K562 (cell line): Measurements from ENCODE around the gene ITPK1. TPM values are rescaled to one million over a fixed set of nuclear protein-coding genes. Genes with fewer than 3 reads are reported as not detected.

Experiments
- ATAC-seq: fragments of 200-7000 bp; cut with Tn5 transposase; 3 replicates; pipeline ENCODE4 v1.9.1; 2020; ENCODE audit warnings: moderate library complexity
- BruUV-seq: library from RNA; stranded (reverse); fragments of 400-500 nt; replicated peaks from 2 replicates; lab custom pipeline; 2021; lab: Mats Ljungman, UMichigan
- CTCF ChIA-PET: fragments of 300-600 bp; formaldehyde crosslinking; extraction: SDS; loops from one replicate; lab custom pipeline; 2021; ENCODE audit warnings: low intra/inter-chr PET ratio; lab: Yijun Ruan, JAX
- POLR2A ChIA-PET: fragments of 300-600, 350-650 bp; sonication (Branson Sonifier 250); formaldehyde crosslinking; extraction: SDS; loops from one replicate; lab custom pipeline; 2021; ENCODE audit warnings: antibody characterized with exemption, inconsistent platforms; lab: Yijun Ruan, JAX
- DNase-seq, 4 experiments: peaks; one replicate each; pipeline versions ENCODE4 v3.0.0 to v3.0.0-alpha.2; 2011 to 2018; ENCODE audit warnings: low spot score in 3 of 4, mixed read lengths in 3 of 4; ENCODE audit errors: extremely low read depth in 1 of 4
- FAIRE-seq: peaks from 2 replicates; lab custom pipeline; 2011; peaks lifted over from hg19 to GRCh38; lab: Jason Lieb, UNC
- H2AFZ ChIP-seq: 2 replicates; pipeline ENCODE4 v1.6.0; 2011; ENCODE audit warnings: low read depth, low read length, control low read depth, inconsistent platforms
- H3K27ac ChIP-seq: fragments of 200-600 bp; 3 replicates; pipeline ENCODE4 v1.8.0; 2011; ENCODE audit warnings: low read depth, mild to moderate bottlenecking, control low read depth, inconsistent platforms, low read length, moderate library complexity, mixed read lengths; ENCODE audit errors: extremely low read depth
- H3K27me3 ChIP-seq, 2 experiments: fragments of 300-600 bp in 1 of 2; 2 replicates in 1 of 2; 3 replicates in 1 of 2; pipeline versions ENCODE4 v1.6.0 to v1.8.0; 2011; ENCODE audit warnings: inconsistent platforms in 2 of 2, low read length in 2 of 2, mild to moderate bottlenecking in 1 of 2, mixed read lengths in 1 of 2, moderate library complexity in 1 of 2; ENCODE audit not compliant: control insufficient read depth in 2 of 2, insufficient read depth in 2 of 2
- H3K36me3 ChIP-seq: fragments of 300-600 bp; 3 replicates; pipeline ENCODE4 v1.8.0; 2011; ENCODE audit warnings: mild to moderate bottlenecking, low read length, inconsistent platforms; ENCODE audit not compliant: control insufficient read depth, insufficient read depth
- H3K4me1 ChIP-seq, 2 experiments: fragments of 200-600 bp in 1 of 2; replicated peaks in 1 of 2; 2 replicates in 1 of 2; 3 replicates in 1 of 2; pipeline versions ENCODE4 v1.5.1 to v1.8.0; 2011; ENCODE audit warnings: inconsistent platforms in 2 of 2, low read length in 2 of 2, mild to moderate bottlenecking in 1 of 2, mixed read lengths in 1 of 2, moderate library complexity in 1 of 2; ENCODE audit not compliant: control insufficient read depth in 2 of 2, insufficient read depth in 2 of 2
- H3K4me2 ChIP-seq: 2 replicates; pipeline ENCODE4 v1.6.1; 2011; ENCODE audit warnings: low read length, control low read depth, inconsistent platforms, mixed read lengths; ENCODE audit not compliant: insufficient read depth
- H3K4me3 ChIP-seq: fragments of 200-600 bp; sonication (generic), shearing (Covaris generic); 2 replicates; pipeline ENCODE4 v1.5.1; 2016; ENCODE audit warnings: control low read depth, inconsistent platforms
- H3K79me2 ChIP-seq: fragments of 200-600 bp; 3 replicates; pipeline ENCODE4 v1.8.0; 2011; ENCODE audit warnings: low read length, inconsistent platforms; ENCODE audit not compliant: control insufficient read depth, insufficient read depth
- H3K9ac ChIP-seq, 2 experiments: 2 replicates each; pipeline versions ENCODE4 v1.6.0 to v1.6.1; 2011; ENCODE audit warnings: low read depth in 2 of 2, low read length in 2 of 2, control low read depth in 1 of 2, inconsistent platforms in 1 of 2, mild to moderate bottlenecking in 1 of 2, mixed read lengths in 1 of 2; ENCODE audit not compliant: insufficient read depth in 1 of 2
- H3K9me1 ChIP-seq: one replicate; pipeline ENCODE4 v1.6.0; 2011; ENCODE audit warnings: inconsistent platforms, mild to moderate bottlenecking, low read length, moderate library complexity; ENCODE audit not compliant: control insufficient read depth, insufficient read depth
- H3K9me3 ChIP-seq: replicated peaks from 2 replicates; pipeline ENCODE4 v1.5.1; 2011; ENCODE audit warnings: low read depth, low read length, inconsistent platforms; ENCODE audit not compliant: control insufficient read depth, insufficient read depth
- H4K20me1 ChIP-seq: replicated peaks from 2 replicates; pipeline ENCODE4 v1.6.1; 2011; ENCODE audit warnings: low read length, inconsistent platforms, mixed read lengths; ENCODE audit not compliant: control insufficient read depth, insufficient read depth
- ATF6 ChIP-seq: sonication (generic); formaldehyde crosslinking; IDR thresholded peaks from 2 replicates; pipeline ENCODE4 v1.4.0; 2020; ENCODE audit warnings: mild to moderate bottlenecking, missing genetic modification reagents
- GATAD2B ChIP-seq: fragments of 450-650 bp; IDR thresholded peaks from 2 replicates; pipeline ENCODE4 v1.6.1; 2017; ENCODE audit warnings: mild to moderate bottlenecking, borderline replicate concordance
- KLF6 ChIP-seq: fragments of 250-450 bp; sonication (Bioruptor Pico); IDR thresholded peaks from 2 replicates; pipeline ENCODE4 v1.4.0; 2020; ENCODE audit warnings: mild to moderate bottlenecking, moderate library complexity, borderline replicate concordance
- MTA2 ChIP-seq: fragments of 450-650 bp; IDR thresholded peaks from 2 replicates; pipeline ENCODE4 v1.6.1; 2016; ENCODE audit warnings: low read depth
- RFX1 ChIP-seq: fragments of 450-650 bp; IDR thresholded peaks from 2 replicates; pipeline ENCODE4 v1.6.1; 2016; ENCODE audit warnings: mild to moderate bottlenecking, moderate library complexity
- SRF ChIP-seq, 2 experiments: fragments of 250-450, 450-650 bp in 1 of 2; sonication (Bioruptor Pico) in 1 of 2; sonication (generic) in 1 of 2; formaldehyde crosslinking; IDR thresholded peaks; 2 replicates each; pipeline versions ENCODE4 v1.5.0 to v1.5.1; 2020 to 2022; ENCODE audit warnings: mild to moderate bottlenecking in 1 of 2, missing genetic modification reagents in 1 of 2
- ZNF512 ChIP-seq: IDR thresholded peaks from 2 replicates; pipeline ENCODE4 v1.6.1; 2016; ENCODE audit warnings: missing genetic modification characterization, missing compliant biosample characterization
- whole genome bisulfite sequencing: fragments of 100-300 bp; shearing (Covaris generic); methylation state at CpG from one replicate; pipeline ENCODE4 v1.1.6; 2016; ENCODE audit warnings: low coverage, mixed read lengths; ENCODE audit not compliant: insufficient coverage; ENCODE audit errors: missing lambda C conversion rate; 5-methylcytosine and 5-hydroxymethylcytosine counted together
- in situ Hi-C: fragments of 300-500 bp; cut with MboI; formaldehyde crosslinking; loops from 4 replicates; pipeline ENCODE4 v1.15.0; 2018; ENCODE audit warnings: inconsistent platforms, mixed read lengths
- intact Hi-C: fragments of 100-400 bp; cut with micrococcal nuclease; formaldehyde crosslinking; loops from 2 replicates; pipeline ENCODE4 v1.14.2; 2022
- polyA plus RNA-seq, 8 experiments: library from polyadenylated mRNA; depleted of rRNA in 4 of 8; stranded (reverse) in 5 of 8; unstranded in 3 of 8; fragments of >200 nt; fragmentation: Nextera tagmentation in 2 of 8; fragmentation: Illumina TruSeq in 1 of 8; extraction: Ambion mirVana in 2 of 8; extraction: Trizol in 1 of 8; gene quantifications; 2 replicates each; pipeline versions ENCODE4 v1.2.1 to v1.2.3, GENCODE V29; 2011 to 2014; ENCODE audit warnings: inconsistent platforms in 1 of 8, missing spikeins in 1 of 8
- total RNA-seq, 7 experiments: library from RNA; depleted of rRNA in 6 of 7; stranded (reverse); fragments of >200 nt in 6 of 7; fragmentation: Illumina TruSeq in 2 of 7; extraction: Trizol in 2 of 7; gene quantifications; 2 replicates each; pipeline versions ENCODE4 v1.2.1 to v1.2.3, GENCODE V29; 2011 to 2021; ENCODE audit warnings: low replicate concordance in 1 of 7

The ITPK1 gene
- total and polyA plus RNA-seq, 9 of the 15 experiments (the other 6 are each of a cell fraction or from before 2014, with no cell fraction given), result 1.2 to 39.2 (median 23.0) TPM

GRCh38 chr14:93056840-93057585 lies 58.7 kb downstream of the ITPK1 start (continued):
- TF ChIP-seq ATF6 (no peak), MTA2 (no peak), SRF (CRISPR knock-in tag; IDR thresholded peaks at IDR 0.05) (no peak), KLF6 (CRISPR knock-in tag) (no peak)

- intact Hi-C loops (no loop called here), in situ Hi-C loops (no loop called here)
- H3K9ac ChIP-seq, result no peak overlapping the region; a peak in 1 of 4 replicates
- H3K36me3 ChIP-seq, result no peaks in the 10 kb centered on the region
- 78% methylated on average over 5 of the region's 5 CpGs for WGBS
- ChIA-PET CTCF (no interaction called here), POLR2A (no interaction called here)
- H3K4me2 ChIP-seq, result no peak overlapping the region
- H3K4me1 ChIP-seq, result peaks cover 3 to 6% of the 10 kb centered on the region in 2 experiments; a peak in 2 of 5 replicates
- H3K9me3 ChIP-seq, result no peaks in the 10 kb centered on the region
- peak in 2 of 4 experiments; percentile 25 to 26 for DNase-seq
- peaks cover 4% of the 10 kb centered on the region; the same call in 1 of the 2 replicates for H4K20me1 ChIP-seq
- H3K79me2 ChIP-seq, result peaks cover 2% of the 10 kb centered on the region; the same call in 1 of the 3 replicates
- FAIRE-seq, result no peak
- H2AFZ ChIP-seq, result no peak overlapping the region
- peak; percentile 87 for TF ChIP-seq RFX1
- no peak for TF ChIP-seq ZNF512 (tag)
- no peak for TF ChIP-seq GATAD2B
- TF ChIP-seq, all 486 proteins: peak for 1
- BruUV-seq, result no TSS peak
- Histone ChIP-seq H3K4me3 (no peak overlapping the region), H3K27ac (no peak overlapping the region), H3K27me3 (no peaks in the 10 kb centered on the region), H3K9me1 (no peaks in the 10 kb centered on the region)
- ATAC-seq, result no peak
Measured at GRCh38 chr14:93056166-93056839, 59.4 kb downstream of the ITPK1 start.
